HCT116 (cell line): Measurements from ENCODE around the gene TBX15. TPM values are rescaled to one million over a fixed set of nuclear protein-coding genes. Genes with fewer than 3 reads are reported as not detected.

Experiments
- ATAC-seq: fragments of 200-7000 bp; cut with Tn5 transposase; 2 replicates; pipeline ENCODE4 v1.9.1; 2020; ENCODE audit warnings: mild to moderate bottlenecking, moderate library complexity
- BruUV-seq: library from RNA; stranded (reverse); fragments of 400-500 nt; replicated peaks from 2 replicates; lab custom pipeline; 2021; lab: Mats Ljungman, UMichigan
- CTCF ChIA-PET: fragments of 300-600 bp; sonication (Branson Sonifier 250); formaldehyde crosslinking; loops from one replicate; lab custom pipeline; 2021; ENCODE audit warnings: antibody characterized with exemption; lab: Charles Lee
- POLR2A ChIA-PET: fragments of 300-600, 350-600 bp; sonication (Branson Sonifier 250); formaldehyde crosslinking; loops from one replicate; lab custom pipeline; 2021; ENCODE audit warnings: antibody characterized with exemption; lab: Charles Lee
- RAD21 ChIA-PET, 2 experiments: fragments of 300-600 bp; sonication (Branson Sonifier 250); formaldehyde crosslinking; loops; one replicate each; lab custom pipeline; 2023; ENCODE audit warnings: low total read pairs in 2 of 2; ENCODE audit not compliant: uncharacterized antibody in 2 of 2, unreplicated experiment in 2 of 2, low non-redundant PET in 1 of 2; lab: Charles Lee
- DNase-seq: peaks from one replicate; pipeline ENCODE4 v3.0.0-alpha.2; 2010; ENCODE audit warnings: low read depth, low spot score
- H2AFZ ChIP-seq: fragments of 200-600 bp; shearing (Covaris generic), sonication (generic); 2 replicates; pipeline ENCODE4 v1.6.1; 2017; ENCODE audit warnings: low read depth, mixed run types, mixed read lengths, antibody characterized with exemption, low read length; ENCODE audit not compliant: poor library complexity, severe bottlenecking
- H3K27ac ChIP-seq: 2 replicates; pipeline ENCODE4 v1.5.1; 2012; ENCODE audit warnings: low read depth, low read length
- H3K27me3 ChIP-seq: fragments of 200-600 bp; sonication (generic); 2 replicates; pipeline ENCODE4 v1.6.1; 2016; ENCODE audit warnings: mixed run types, low read length, mixed read lengths; ENCODE audit not compliant: insufficient read depth
- H3K36me3 ChIP-seq, 2 experiments: fragments of 200-500 bp in 1 of 2; fragments of 200-600 bp in 1 of 2; sonication (Bioruptor generic) in 1 of 2; sonication (generic) in 1 of 2; 2 replicates each; pipeline versions ENCODE4 v1.5.1 to v1.6.1; 2014 to 2016; ENCODE audit warnings: low read length in 2 of 2, inconsistent platforms in 1 of 2, mixed read lengths in 1 of 2, mixed run types in 1 of 2; ENCODE audit not compliant: insufficient read depth in 2 of 2, control insufficient read depth in 1 of 2
- H3K4me1 ChIP-seq, 2 experiments: fragments of 200-600 bp in 1 of 2; sonication (generic) in 1 of 2; 2 replicates each; pipeline versions ENCODE4 v1.5.1 to v1.6.1; 2012 to 2017; ENCODE audit warnings: low read length in 2 of 2, inconsistent platforms in 1 of 2, mild to moderate bottlenecking in 1 of 2, mixed read lengths in 1 of 2, mixed run types in 1 of 2, moderate library complexity in 1 of 2; ENCODE audit not compliant: insufficient read depth in 2 of 2, control insufficient read depth in 1 of 2
- H3K4me2 ChIP-seq: fragments of 200-600 bp; sonication (generic); 2 replicates; pipeline ENCODE4 v1.6.1; 2017; ENCODE audit warnings: mixed run types, low read length, mixed read lengths
- H3K4me3 ChIP-seq, 2 experiments: fragments of 200-600 bp in 1 of 2; sonication (generic) in 1 of 2; replicated peaks in 1 of 2; 2 replicates each; pipeline ENCODE4 v1.5.1; 2011 to 2016; ENCODE audit warnings: low read length in 2 of 2, control low read depth in 1 of 2, low read depth in 1 of 2, mild to moderate bottlenecking in 1 of 2, mixed read lengths in 1 of 2, mixed run types in 1 of 2
- H3K79me2 ChIP-seq: fragments of 200-600 bp; sonication (generic); 2 replicates; pipeline ENCODE4 v1.6.1; 2017; ENCODE audit warnings: mild to moderate bottlenecking, mixed run types, low read length, moderate library complexity, mixed read lengths; ENCODE audit not compliant: insufficient read depth
- H3K9ac ChIP-seq: fragments of 200-600 bp; sonication (generic); 2 replicates; pipeline ENCODE4 v1.6.1; 2016; ENCODE audit warnings: low read length, mixed read lengths
- H3K9me2 ChIP-seq: fragments of 200-600 bp; sonication (generic), shearing (Covaris generic); 2 replicates; pipeline ENCODE4 v1.6.1; 2017; ENCODE audit warnings: mixed run types, mild to moderate bottlenecking, moderate library complexity; ENCODE audit not compliant: insufficient read depth
- H3K9me3 ChIP-seq, 2 experiments: fragments of 200-500 bp in 1 of 2; fragments of 200-600 bp in 1 of 2; sonication (Bioruptor generic) in 1 of 2; sonication (generic) in 1 of 2; 2 replicates each; pipeline ENCODE4 v1.6.1; 2014 to 2017; ENCODE audit warnings: low read length in 2 of 2, mixed read lengths in 2 of 2, inconsistent platforms in 1 of 2, low read depth in 1 of 2, mild to moderate bottlenecking in 1 of 2, mixed run types in 1 of 2, moderate library complexity in 1 of 2; ENCODE audit not compliant: control insufficient read depth in 1 of 2, insufficient read depth in 1 of 2
- H4K20me1 ChIP-seq: fragments of 200-600 bp; sonication (generic), shearing (Covaris generic); 2 replicates; pipeline ENCODE4 v1.6.1; 2017; ENCODE audit warnings: mixed run types, mild to moderate bottlenecking, moderate library complexity; ENCODE audit not compliant: insufficient read depth
- CEBPB ChIP-seq: IDR thresholded peaks from 2 replicates; pipeline ENCODE4 v1.6.1; 2012; ENCODE audit warnings: low read depth
- ELF1 ChIP-seq: IDR thresholded peaks from 2 replicates; pipeline ENCODE4 v1.6.1; 2012; ENCODE audit warnings: low read depth, borderline replicate concordance
- EZH2 ChIP-seq: fragments of 200-600 bp; sonication (generic); IDR thresholded peaks from 2 replicates; pipeline ENCODE4 v1.6.1; 2017; ENCODE audit warnings: antibody characterized with exemption, mixed run types
- EZH2phosphoT487 ChIP-seq: fragments of 200-600 bp; IDR thresholded peaks from 2 replicates; pipeline ENCODE4 v1.6.1; 2018; ENCODE audit warnings: antibody characterized with exemption, borderline replicate concordance
- FOSL1 ChIP-seq: IDR thresholded peaks from 2 replicates; pipeline ENCODE4 v1.6.1; 2012; ENCODE audit warnings: low read depth
- JUND ChIP-seq: IDR thresholded peaks from 2 replicates; pipeline ENCODE4 v1.6.1; 2012
- POLR2A ChIP-seq: IDR thresholded peaks from 2 replicates; pipeline ENCODE4 v1.7.0; 2011; ENCODE audit warnings: borderline replicate concordance; ENCODE audit not compliant: insufficient read depth, insufficient read length; ENCODE audit errors: extremely low read depth
- RAD21 ChIP-seq: IDR thresholded peaks from 2 replicates; pipeline ENCODE4 v1.6.1; 2012; ENCODE audit warnings: low read depth, mild to moderate bottlenecking
- SP1 ChIP-seq: IDR thresholded peaks from 2 replicates; pipeline ENCODE4 v1.6.1; 2012; ENCODE audit warnings: low read depth
- TCF7L2 ChIP-seq: IDR thresholded peaks from 2 replicates; pipeline ENCODE4 v1.7.0; 2011; ENCODE audit warnings: borderline replicate concordance, inconsistent platforms; ENCODE audit not compliant: insufficient read depth, insufficient read length; ENCODE audit errors: extremely low read depth
- YY1 ChIP-seq: IDR thresholded peaks from 2 replicates; pipeline ENCODE4 v1.6.1; 2011; ENCODE audit warnings: low read length, low read depth, moderate library complexity, mild to moderate bottlenecking; ENCODE audit not compliant: insufficient replicate concordance; ENCODE audit errors: extremely low read depth
- ZFX ChIP-seq: fragments of 450-650 bp; IDR thresholded peaks from 2 replicates; pipeline ENCODE4 v1.6.1; 2017
- ZNF274 ChIP-seq: fragments of 200-500 bp; sonication (Bioruptor generic); IDR thresholded peaks from 2 replicates; pipeline ENCODE4 v1.6.1; 2014; ENCODE audit warnings: mild to moderate bottlenecking, low read depth, low read length, inconsistent platforms
- intact Hi-C: fragments of 100-400 bp; cut with micrococcal nuclease; formaldehyde crosslinking; loops from 2 replicates; pipeline ENCODE4 v1.10.0; 2022
- total RNA-seq: library from RNA; stranded (reverse); gene quantifications from one replicate; pipeline ENCODE4 v1.2.1, GENCODE V29; 2021; ENCODE audit not compliant: unreplicated experiment
- TF ChIP-seq, protein P1 (sequence below): IDR thresholded peaks from 2 replicates; pipeline ENCODE4 v1.6.1; 2012; ENCODE audit warnings: low read depth
- TF ChIP-seq, protein P2 (sequence below), 3 experiments: fragments of 200-600 bp in 1 of 3; sonication (generic) in 1 of 3; IDR thresholded peaks in 2 of 3; conservative IDR thresholded peaks in 1 of 3; 2 replicates each; pipeline ENCODE4 v1.5.1; 2012 to 2017; ENCODE audit warnings: low read depth in 2 of 3, low read length in 2 of 3, antibody characterized with exemption in 1 of 3, borderline replicate concordance in 1 of 3, control low read depth in 1 of 3, mild to moderate bottlenecking in 1 of 3, mixed read lengths in 1 of 3, mixed run types in 1 of 3, moderate library complexity in 1 of 3; ENCODE audit not compliant: insufficient read depth in 1 of 3

TBX15 gene
- total RNA-seq, 1 experiment from 2014 or later, result not detected

DNA sequence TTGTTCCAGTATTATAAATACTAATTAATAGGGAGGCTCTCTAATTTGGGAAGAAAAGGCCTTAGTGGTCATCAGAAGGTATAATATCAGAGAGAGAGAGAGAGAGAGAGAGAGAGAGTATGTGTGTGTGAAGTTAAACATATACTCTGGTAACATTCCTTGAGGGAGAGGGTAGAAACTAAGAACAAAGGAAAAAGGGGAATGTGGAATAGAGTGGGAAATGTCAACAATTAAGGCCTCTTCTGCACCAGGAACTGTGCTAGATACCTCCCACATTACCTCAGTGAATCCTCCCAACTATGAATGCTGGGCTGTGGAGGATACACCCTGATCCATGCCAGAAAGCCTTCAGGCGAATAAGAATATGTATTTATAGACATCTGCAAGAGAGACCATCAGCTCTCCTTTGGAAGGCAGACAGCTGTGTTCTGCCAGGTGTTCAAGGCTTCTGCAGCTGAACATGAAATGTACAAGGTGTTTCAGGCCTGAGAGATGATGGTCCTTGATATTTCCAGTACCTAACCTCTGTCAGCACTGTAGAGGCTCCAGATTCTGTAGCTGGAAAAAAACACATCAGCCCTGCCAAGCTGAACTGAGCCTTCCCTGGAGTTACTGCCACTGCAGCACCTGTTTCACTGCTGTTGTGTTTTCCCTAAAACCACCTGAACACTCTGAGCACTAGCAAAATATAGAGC, 29.1 kb downstream of the TBX15 start:
- Histone ChIP-seq H3K4me1 (no peaks in the 10 kb centered on the region), H3K27me3 (no peaks in the 10 kb centered on the region), H3K9me2 (no peaks in the 10 kb centered on the region), H3K4me2 (no peak overlapping the region), H3K9me3 (no peaks in the 10 kb centered on the region), H3K4me3 (no peak overlapping the region), H3K36me3 (no peaks in the 10 kb centered on the region)
- intact Hi-C loops, result no loop called here
- no peak for DNase-seq
- no peak for ATAC-seq
- no TSS peak for BruUV-seq
- ChIA-PET CTCF (interaction anchor here (1.6 kb wide), 1 partner anchor 49 kb away, joined by 3 read pairs; no protein-coding TSS in a partner anchor), RAD21 (interaction anchor here in 1 of 2 experiments (0.8 kb wide), 1 partner anchor 50 kb away, joined by 3 read pairs; no protein-coding TSS in a partner anchor)
- TF ChIP-seq ELF1 (no peak), TCF7L2 (no peak), ZNF274 (no peak), FOSL1 (no peak), SP1 (no peak), POLR2A (no peak), CEBPB (no peak), JUND (no peak), EZH2phosphoT487 (no peak), EZH2 (no peak), YY1 (no peak), ZFX (no peak), RAD21 (no peak)
- TF ChIP-seq, protein P1, sequence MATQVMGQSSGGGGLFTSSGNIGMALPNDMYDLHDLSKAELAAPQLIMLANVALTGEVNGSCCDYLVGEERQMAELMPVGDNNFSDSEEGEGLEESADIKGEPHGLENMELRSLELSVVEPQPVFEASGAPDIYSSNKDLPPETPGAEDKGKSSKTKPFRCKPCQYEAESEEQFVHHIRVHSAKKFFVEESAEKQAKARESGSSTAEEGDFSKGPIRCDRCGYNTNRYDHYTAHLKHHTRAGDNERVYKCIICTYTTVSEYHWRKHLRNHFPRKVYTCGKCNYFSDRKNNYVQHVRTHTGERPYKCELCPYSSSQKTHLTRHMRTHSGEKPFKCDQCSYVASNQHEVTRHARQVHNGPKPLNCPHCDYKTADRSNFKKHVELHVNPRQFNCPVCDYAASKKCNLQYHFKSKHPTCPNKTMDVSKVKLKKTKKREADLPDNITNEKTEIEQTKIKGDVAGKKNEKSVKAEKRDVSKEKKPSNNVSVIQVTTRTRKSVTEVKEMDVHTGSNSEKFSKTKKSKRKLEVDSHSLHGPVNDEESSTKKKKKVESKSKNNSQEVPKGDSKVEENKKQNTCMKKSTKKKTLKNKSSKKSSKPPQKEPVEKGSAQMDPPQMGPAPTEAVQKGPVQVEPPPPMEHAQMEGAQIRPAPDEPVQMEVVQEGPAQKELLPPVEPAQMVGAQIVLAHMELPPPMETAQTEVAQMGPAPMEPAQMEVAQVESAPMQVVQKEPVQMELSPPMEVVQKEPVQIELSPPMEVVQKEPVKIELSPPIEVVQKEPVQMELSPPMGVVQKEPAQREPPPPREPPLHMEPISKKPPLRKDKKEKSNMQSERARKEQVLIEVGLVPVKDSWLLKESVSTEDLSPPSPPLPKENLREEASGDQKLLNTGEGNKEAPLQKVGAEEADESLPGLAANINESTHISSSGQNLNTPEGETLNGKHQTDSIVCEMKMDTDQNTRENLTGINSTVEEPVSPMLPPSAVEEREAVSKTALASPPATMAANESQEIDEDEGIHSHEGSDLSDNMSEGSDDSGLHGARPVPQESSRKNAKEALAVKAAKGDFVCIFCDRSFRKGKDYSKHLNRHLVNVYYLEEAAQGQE, result no peak
- TF ChIP-seq, protein P2, sequence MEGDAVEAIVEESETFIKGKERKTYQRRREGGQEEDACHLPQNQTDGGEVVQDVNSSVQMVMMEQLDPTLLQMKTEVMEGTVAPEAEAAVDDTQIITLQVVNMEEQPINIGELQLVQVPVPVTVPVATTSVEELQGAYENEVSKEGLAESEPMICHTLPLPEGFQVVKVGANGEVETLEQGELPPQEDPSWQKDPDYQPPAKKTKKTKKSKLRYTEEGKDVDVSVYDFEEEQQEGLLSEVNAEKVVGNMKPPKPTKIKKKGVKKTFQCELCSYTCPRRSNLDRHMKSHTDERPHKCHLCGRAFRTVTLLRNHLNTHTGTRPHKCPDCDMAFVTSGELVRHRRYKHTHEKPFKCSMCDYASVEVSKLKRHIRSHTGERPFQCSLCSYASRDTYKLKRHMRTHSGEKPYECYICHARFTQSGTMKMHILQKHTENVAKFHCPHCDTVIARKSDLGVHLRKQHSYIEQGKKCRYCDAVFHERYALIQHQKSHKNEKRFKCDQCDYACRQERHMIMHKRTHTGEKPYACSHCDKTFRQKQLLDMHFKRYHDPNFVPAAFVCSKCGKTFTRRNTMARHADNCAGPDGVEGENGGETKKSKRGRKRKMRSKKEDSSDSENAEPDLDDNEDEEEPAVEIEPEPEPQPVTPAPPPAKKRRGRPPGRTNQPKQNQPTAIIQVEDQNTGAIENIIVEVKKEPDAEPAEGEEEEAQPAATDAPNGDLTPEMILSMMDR (IDR thresholded peaks at IDR 0.05 in 2 of 3, conservative IDR thresholded peaks at IDR 0.05 in 1 of 3; ENCODE audit: borderline replicate concordance in 1 of 3, insufficient read depth in 1 of 3, low read depth in 2 of 3, low read length in 2 of 3), result no peak
- TF ChIP-seq, all 23 proteins: peak for 0
- POLR2A ChIA-PET, result no interaction called here
- Histone ChIP-seq H4K20me1 (no peaks in the 10 kb centered on the region), H2AFZ (no peak overlapping the region), H3K79me2 (no peaks in the 10 kb centered on the region), H3K27ac (no peak overlapping the region), H3K9ac (no peak overlapping the region)
